GM18499 (cell line): Measurements from ENCODE around the gene SHLD2.
"Not testable (repeated sequence)": the region's sequence is repeated elsewhere in the genome, so short reads cannot be mapped to it uniquely, and the experiment has no call there.

Experiments used
- ATAC-seq: cut with Tn5 transposase; IDR thresholded peaks from one replicate; pipeline ENCODE4 v1.9.1; 2021; ENCODE audit warnings: moderate number of reproducible peaks; ENCODE audit not compliant: insufficient read depth, unreplicated experiment

Gene SHLD2, protein sequence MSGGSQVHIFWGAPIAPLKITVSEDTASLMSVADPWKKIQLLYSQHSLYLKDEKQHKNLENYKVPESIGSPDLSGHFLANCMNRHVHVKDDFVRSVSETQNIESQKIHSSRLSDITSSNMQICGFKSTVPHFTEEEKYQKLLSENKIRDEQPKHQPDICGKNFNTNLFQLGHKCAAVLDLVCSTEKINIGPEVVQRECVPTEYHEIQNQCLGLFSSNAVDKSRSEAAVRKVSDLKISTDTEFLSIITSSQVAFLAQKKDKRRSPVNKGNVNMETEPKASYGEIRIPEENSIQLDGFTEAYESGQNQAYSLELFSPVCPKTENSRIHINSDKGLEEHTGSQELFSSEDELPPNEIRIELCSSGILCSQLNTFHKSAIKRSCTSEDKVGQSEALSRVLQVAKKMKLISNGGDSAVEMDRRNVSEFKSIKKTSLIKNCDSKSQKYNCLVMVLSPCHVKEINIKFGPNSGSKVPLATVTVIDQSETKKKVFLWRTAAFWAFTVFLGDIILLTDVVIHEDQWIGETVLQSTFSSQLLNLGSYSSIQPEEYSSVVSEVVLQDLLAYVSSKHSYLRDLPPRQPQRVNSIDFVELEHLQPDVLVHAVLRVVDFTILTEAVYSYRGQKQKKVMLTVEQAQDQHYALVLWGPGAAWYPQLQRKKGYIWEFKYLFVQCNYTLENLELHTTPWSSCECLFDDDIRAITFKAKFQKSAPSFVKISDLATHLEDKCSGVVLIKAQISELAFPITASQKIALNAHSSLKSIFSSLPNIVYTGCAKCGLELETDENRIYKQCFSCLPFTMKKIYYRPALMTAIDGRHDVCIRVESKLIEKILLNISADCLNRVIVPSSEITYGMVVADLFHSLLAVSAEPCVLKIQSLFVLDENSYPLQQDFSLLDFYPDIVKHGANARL

DNA sequence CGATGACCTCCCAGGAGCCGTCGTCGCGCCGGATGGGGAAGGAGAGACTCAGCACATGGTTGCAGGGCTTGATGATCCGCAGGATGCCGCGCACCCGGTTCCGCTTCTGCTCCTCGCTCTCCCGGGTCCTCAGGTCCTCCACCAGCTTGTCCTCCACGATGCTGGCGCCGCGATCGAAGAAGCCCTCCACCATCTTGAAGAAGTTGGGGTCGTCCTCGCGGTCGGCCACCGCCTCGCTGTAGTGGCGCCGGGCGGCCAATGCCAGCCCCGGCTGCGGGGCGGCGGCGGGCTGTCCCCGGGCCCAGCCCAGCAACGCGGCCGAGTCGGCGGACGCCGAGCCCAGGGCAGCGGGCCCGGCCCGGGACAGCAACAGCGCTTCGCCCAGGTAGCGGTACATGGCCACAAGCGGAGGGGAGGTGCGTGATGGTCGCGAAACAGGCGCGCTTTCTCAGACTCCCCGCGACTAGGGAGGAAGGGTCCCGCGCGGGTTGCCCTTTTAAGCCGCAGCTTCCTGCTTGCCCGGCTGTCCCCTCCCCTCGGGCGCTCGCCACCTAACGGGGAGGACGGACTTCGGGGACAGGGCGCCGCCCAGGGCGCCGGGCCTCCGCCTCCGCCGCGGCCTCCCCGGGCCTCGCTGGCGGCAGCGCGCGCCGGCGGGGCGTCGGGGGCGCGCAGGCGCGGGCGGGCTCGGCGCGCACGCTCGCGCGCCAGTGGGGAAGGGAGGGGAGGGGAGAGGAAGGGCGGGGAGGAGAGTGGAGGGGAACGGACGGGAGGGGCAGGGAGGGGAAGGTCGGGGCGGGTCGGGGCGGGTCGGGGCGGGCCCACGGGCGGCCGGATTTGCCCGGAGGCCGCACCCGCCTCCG lies at the start of gene SHLD2, which contains the start of gene GLUD1:
Gene SHLD2, plus strand, starts transcription at position 834 of the 863 bp plus-strand sequence. CDS start 56,149 bp downstream, outside the sequence.
Gene GLUD1, minus strand, starts transcription at position 471 of the 863 bp plus-strand sequence. Its CDS starts 74 bp downstream, at position 397.
- ATAC-seq: peak; percentile 33

DNA sequence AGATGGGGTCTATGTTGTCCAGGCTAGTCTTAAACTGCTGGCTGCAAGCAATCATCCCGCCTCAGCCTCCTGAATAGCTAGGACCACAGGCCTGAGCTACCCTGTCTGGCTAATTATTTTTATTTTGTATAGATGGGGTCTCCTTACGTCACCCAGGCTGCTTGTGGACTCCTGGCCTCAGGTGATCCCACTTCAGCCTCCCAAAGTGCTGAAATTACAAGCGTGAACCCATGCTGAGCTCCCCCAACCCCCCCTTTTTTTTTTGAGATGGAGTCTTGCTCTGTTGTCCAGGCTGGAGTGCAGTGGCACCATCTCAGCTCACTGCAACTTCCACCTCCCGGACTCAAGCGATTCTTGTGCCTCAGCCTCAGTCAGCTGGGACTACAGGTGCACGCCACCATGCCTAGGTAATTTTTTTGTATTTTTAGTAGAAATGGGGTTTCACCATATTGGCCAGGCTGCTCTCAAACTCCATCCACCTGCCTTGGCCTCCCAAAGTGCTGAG lies 49.5 kb upstream of the SHLD2 start:
- no peak for ATAC-seq

DNA sequence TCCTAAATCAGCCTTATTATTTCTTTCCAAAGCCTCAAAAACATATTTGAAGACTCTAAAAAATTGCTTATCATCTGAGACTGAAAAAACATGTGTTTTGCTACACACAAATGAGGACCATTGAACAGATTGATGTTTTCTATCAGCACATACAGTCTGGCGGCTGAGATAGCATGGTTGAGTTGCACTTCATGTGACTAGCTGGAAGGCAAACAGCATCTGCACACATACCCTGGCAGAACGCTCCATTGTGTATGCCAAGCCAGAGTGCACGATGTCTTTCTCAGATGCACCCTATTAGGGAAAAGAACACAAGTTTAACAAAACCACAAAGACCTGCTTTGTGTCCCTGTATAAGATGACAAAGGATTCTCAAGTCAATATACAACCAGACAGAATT lies 41.9 kb upstream of the SHLD2 start:
- no peak for ATAC-seq

DNA sequence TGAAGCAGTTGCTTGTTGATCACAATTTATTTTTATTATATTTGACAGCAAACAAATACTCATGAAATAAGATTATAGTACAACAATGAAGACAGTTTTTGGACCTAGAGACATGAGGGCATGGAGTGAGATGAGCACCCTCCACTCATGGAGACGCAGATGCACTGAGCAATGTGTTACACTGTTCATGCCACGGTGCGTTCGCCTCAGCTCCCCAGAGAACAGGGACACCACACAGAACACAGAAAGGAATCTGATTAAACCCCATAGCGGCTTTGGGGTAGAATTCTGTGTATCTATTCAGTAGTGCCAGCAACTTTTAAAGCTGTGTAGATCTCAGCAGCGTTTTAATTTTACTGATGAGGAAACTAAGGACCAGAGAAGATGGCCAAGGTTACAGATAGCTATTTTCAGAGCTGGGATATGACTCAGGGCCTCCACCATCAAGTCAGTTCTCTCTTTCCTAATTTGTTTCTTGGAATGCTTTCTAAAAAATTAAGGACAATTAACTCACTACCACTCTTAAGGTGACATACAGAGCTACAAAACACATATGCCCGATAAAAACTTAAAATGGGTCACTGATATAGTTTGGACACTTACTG lies 41.3 kb upstream of the SHLD2 start:
- ATAC-seq: no peak

DNA sequence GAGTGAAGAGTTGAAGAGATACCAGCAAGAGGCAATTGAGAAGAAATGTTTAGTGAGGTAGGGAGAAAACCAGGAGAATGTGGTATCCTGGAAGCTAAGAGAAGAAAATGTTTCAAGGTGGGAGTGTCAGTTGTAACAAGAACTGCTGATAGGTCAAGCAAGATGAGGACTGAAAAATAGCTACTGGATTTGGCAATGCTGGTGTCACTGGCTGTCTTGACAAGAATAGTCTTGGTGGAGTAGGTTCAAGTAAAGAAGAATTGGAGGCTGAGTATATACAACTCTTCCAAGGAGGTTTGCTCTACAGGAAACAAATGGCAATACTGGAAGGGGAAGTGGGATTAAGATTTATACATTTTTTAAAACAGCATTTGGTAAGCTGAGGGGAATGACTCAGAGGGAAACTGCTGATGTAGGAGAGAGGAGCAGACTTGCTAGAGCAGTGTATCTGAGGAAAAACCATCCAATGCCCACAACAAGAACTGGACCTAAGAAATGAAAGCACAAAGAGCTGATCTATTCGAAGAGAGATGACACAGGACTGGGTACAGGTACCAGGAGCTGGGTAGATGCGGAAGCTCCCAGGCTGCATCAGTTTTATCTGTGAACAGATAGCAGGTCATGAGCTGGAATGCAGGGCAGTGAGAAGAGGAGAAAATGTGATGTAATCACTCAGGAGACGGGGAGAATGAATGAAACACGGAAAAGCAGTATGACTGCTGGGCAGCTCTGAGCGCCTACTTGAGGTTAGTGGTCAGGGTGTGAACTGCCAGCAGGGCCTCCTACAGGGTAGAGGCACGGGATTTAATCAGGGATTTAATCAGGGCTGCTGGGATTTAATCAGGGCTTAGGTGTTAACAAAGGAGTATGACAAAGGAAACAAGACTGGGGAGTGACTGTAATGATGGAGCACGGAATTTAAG lies 40.4 kb upstream of the SHLD2 start:
- no peak for ATAC-seq

DNA sequence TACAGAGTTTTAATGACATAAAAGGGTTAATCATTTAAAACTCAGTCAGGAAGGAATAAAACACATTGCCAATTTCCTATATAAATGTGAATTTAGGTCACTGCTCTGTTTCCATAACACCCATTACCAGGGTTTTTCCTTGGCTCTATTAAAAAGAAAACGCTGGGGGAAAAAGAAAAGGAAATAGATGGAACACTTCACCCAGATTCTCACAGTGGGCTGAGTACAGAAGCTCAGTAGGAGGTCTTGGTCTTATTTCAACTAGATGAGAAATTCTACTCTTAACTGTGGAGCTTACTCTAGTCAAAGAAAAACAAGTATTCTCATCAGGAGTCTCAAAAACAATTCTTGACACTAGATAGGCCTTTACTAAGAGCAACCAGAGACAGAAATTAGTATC lies 36.8 kb upstream of the SHLD2 start:
- ATAC-seq: no peak

DNA sequence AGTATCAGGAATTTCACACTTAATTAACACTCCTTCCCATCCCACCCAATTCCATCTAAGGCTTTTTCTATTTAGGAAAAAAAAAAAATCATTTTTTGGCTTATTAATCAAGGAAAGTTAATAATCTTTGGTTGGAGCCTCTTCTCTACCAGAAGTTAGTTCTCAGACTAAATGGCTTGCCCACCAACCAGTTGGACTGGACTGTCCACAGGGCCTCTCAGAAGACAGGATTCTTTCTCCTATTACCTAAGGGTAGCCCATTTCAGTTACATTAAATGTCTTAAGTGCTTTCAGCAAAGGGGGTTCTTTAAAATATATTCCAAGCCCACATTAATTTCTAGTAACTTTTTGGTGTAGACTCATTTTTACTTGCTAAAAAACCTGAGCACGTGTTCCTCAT lies 35.6 kb upstream of the SHLD2 start:
- no peak for ATAC-seq

DNA sequence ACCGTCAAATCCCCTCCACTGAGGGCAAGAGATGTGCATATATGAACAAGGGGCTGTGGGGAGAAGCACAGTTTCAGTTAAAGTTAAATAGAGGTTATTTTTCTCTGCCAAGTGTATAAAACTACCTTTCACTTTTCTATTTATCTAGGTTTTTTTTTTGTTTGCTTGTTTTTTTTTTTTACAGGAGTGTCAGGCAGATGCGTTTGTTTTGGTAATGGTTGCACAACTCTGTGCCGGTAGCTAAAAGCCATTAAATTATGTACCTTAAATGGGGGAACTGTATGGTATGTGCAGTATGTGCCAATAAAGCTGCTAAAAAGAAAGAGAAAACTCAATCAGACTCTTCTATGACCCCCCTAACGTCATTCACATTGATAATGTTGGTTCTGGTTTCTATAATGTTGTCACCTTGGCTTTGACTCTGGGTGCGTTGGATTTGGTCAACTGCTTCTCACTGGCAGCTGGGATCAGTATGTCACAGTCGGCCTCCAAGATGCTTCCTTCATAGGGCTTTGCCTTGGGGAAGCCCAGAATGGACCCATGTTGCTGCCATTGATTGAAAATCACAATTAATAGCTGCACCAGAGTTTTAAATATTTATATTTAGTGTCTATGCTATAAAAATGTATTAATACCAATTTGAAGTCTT lies 34.6 kb upstream of the SHLD2 start:
- no peak for ATAC-seq

DNA sequence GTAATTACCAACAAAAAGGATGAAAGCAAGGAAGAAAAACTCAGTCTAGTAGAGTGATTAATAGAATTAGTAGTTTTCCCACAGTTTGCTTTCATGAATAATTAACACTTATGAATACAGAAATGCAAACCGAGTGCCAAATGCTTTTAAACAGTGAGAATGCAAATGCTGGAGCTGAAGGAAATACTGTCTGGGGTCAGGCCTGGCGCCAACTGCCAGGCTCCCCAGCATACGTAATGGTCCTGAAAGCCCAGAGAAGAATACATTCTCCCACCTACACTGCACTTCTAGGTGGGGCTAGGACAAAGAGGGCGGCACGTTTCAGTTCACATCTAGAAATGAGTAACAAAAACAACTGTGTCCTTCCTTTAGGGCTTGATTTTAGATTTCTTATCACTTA lies 30.4 kb upstream of the SHLD2 start:
- ATAC-seq: no peak

DNA sequence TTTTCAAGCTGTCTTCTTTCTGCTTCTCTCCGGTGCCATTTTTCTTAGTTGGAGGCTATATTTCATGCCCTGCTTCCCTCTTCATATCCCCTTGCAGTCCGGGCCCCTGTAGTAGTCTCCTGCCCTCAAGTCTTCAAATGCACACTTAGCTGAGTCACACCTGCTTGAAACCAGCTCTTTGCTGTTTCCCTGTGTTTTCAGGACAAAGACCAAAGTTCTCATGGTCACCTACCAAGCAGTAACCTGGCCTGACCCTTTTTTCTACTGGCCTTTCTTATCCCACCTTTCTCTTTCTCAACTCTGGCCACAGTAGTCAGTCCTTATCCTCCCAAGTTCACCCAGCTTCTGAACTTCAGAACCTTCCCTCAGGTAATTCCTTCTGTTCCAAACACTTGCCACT lies 28.8 kb upstream of the SHLD2 start:
- no peak for ATAC-seq

DNA sequence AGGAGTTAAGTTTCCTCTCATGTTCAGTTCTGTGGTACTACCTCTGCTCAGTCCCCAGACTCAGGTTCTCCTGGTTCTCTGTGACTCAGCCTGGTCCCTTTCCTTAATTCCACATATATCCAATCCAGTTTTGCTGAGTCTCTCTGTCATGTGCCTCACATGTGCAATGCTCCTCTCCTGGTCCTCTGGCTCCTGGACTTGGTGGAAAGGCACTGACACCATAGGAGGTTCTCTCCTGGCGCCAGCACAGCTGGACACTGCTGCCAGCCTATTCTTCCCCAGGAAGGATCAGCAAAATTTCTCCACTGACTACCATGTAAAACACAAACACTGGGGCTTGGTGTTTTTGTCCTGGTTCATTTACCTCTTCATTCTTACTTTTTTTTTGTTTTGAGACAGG lies 28.1 kb upstream of the SHLD2 start:
- no peak for ATAC-seq

DNA sequence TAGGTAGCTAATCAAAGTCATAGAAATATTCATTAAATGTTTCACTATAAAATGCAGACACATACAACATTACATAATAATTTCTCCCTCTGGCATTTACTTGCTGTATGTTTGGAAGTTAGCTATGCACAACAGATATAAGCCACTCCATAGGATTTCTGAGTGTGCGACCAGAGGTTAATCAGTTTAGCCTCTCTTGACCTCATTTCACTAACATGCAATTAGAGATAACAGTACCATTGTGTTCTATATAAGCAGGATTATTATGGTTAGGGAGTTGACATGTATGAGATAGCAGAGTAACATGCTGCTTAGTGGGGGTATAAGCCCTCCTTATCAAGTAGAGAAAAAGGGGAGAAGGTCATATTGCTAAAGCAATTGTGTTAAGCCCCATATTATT lies 26.7 kb upstream of the SHLD2 start:
- ATAC-seq: no peak

DNA sequence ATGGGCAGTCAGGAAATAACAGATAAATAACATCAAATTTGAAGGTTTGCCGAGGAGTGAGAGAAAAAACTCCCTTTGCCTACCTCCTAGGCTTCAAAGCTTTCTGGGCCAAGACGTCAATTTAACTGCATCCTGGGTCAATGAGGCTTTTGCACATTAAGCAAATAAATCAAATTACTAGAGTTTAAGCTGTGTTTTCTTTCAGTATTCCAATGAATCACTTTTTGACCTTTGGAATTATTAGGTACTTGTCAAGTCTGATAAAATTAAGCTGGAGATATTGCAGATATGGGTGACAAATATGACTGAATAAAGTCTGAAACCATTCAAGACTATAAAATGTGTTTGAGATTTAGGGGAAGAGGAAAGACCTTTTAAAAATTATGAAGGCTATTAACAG lies 22.6 kb upstream of the SHLD2 start:
- ATAC-seq: no peak

DNA sequence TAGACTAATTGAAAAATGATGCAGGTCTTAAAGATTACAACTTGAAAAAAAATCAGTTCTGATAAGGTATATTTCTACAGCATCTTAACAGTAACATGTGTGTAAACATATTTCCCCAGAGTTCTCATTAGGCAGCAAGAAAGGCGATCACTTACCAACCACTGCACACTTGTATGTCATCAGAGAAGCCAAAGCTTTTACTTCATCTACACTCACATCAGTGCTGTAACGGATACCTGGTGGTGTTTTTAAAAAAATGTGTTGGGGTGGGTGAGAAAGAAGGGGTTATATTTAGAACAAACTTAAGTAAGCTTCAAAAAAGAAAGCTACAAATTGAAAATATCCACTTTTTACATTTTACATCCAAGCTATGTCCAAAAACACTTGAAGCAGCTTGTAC lies 18.6 kb upstream of the SHLD2 start:
- not testable (repeated sequence) for ATAC-seq

DNA sequence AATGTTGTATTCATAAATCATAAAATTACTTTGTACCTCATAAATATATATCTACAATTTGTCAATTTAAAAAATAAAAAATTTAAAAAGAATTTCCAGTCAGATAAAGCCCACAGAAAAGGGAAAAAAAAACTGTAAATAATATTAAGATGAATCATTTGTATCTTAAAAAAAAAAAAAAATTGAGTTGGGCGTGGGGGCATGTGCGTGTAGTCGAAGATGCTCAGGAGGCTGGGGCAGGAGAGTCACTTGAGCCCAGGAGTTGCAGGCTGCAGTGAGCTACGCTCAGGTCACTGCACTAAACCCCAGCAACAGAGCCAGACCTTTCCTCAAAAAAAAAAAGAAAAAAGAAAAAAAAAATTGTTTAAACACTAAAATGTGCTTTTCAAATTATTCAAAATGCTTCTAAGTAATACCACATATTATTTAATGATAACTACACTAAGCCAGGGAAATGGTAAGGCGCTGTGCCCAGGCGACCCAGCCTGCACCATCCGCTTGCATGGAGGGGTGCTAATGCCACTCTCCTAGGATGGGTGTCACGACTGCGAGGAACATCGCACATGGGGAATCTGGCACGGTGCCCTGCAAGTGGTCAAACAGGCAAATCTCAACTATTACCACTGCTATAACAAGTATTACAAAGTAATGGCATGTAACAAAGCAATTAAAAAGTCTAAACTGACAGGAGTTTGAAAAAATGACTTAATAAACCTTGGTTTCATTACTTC lies 15.7 kb upstream of the SHLD2 start:
- no peak for ATAC-seq

DNA sequence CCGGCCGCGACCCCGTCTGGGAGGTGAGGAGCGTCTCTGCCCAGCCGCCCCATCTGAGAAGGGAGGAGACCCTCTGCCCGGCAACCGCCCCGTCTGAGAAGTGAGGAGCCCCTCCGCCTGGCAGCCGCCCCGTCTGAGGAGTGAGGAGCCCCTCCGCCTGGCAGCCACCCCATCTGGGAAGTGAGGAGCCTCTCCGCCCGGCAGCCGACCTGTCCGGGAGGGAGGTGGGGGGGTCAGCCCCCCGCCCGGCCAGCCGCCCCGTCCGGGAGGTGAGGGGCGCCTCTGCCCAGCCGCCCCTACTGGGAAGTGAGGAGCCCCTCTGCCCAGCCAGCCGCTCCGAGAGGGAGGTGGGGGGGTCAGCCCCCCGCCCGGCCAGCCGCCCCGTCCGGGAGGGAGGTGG lies 14.4 kb upstream of the SHLD2 start:
- not testable (repeated sequence) for ATAC-seq

DNA sequence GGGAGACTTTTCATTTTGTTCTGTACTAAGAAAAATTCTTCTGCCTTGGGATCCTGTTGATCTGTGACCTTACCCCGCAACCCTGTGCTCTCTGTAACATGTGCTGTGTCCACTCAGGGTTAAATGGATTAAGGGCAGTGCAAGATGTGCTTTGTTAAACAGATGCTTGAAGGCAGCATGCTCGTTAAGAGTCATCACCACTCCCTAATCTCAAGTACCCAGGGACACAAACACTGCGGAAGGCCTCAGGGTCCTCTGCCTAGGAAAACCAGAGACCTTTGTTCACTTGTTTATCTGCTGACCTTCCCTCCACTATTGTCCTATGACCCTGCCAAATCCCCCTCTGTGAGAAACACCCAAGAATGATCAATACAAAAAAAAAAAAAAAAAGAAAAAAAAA lies 13.4 kb upstream of the SHLD2 start:
- ATAC-seq: not testable (repeated sequence)

DNA sequence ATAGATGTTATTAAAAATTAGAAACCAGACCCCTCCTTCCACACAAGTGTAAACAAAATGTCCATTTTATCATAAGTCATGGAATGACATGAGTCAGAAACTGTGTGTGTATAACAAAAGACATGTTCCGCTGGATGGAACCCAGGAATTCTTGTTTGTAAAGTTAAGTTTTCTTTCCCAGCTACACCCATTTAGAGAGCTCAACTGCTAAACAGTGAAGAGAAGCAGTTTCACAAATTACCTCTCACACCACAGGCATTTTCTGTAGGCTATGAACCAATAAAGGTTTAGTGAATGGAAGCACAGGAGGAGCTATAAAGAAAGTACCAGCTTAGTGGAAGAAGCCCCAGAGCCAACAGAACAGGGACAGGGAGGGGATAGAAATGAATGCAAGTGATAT lies 12.8 kb upstream of the SHLD2 start:
- not testable (repeated sequence) for ATAC-seq
